IPS-18a (cell line): ENCODE data around the gene ZNF581.
A peak's percentile ranks its signal among the peaks of the same experiment; 100 is the strongest.

Experiments used
- H3K27ac ChIP-seq: one replicate; pipeline ENCODE4 v1.5.1; 2013; ENCODE audit warnings: low read length
- H3K27me3 ChIP-seq: one replicate; pipeline ENCODE4 v1.6.1; 2013; ENCODE audit warnings: mild to moderate bottlenecking, low read length; ENCODE audit not compliant: control insufficient read depth, insufficient read depth
- H3K36me3 ChIP-seq: one replicate; pipeline ENCODE4 v1.6.1; 2013; ENCODE audit warnings: low read depth, low read length; ENCODE audit not compliant: control insufficient read depth
- H3K4me1 ChIP-seq: one replicate; pipeline ENCODE4 v1.6.1; 2013; ENCODE audit warnings: low read depth, low read length; ENCODE audit not compliant: control insufficient read depth
- H3K4me3 ChIP-seq: one replicate; pipeline ENCODE4 v1.5.1; 2013; ENCODE audit warnings: low read length
- H3K9ac ChIP-seq: one replicate; pipeline ENCODE4 v1.6.1; 2013; ENCODE audit warnings: mild to moderate bottlenecking, low read length, moderate library complexity
- H3K9me3 ChIP-seq: one replicate; pipeline ENCODE4 v1.6.1; 2013; ENCODE audit warnings: low read depth, low read length; ENCODE audit not compliant: control insufficient read depth

Gene ZNF581

DNA sequence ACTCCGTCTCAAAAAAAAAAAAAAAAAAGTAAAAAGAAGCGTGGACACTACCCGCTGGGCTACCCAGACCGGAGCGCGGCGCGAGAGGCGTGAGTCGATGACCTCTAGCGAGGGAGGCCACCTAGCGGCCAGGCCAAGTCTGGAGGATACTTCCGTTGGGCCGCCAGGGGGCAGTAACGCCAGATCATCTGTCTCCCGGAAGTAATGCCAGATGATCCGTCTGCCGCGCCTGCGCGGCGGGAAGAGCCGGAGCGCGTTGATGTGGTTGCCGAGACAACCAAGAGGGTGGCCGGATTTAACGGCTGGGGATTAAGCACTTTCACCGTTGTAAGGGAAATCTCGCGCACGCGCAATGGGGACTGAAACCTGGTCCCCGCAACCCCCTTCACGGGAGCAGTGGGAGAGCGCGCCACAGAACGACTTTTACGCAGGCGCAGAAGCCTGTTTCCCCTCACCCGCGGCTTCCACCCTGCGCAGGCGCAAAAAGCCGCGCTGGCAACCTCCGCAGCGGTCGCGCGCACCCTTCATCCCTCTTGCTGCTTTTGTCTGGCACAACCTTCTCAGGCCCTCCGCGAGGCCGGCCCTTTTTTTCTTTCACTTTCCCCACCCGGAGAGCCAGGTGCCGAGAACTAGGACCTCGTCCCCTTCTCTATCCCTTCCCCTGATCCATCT lies 10.3 kb downstream of the ZNF581 start:
- Histone ChIP-seq H3K9ac (peak overlapping the region; percentile 97), H3K9me3 (no peaks in the 10 kb centered on the region), H3K4me1 (peaks cover 7% of the 10 kb centered on the region), H3K27ac (peak overlapping the region; percentile 99), H3K4me3 (peak overlapping the region; percentile 95), H3K27me3 (no peaks in the 10 kb centered on the region), H3K36me3 (no peaks in the 10 kb centered on the region)

DNA sequence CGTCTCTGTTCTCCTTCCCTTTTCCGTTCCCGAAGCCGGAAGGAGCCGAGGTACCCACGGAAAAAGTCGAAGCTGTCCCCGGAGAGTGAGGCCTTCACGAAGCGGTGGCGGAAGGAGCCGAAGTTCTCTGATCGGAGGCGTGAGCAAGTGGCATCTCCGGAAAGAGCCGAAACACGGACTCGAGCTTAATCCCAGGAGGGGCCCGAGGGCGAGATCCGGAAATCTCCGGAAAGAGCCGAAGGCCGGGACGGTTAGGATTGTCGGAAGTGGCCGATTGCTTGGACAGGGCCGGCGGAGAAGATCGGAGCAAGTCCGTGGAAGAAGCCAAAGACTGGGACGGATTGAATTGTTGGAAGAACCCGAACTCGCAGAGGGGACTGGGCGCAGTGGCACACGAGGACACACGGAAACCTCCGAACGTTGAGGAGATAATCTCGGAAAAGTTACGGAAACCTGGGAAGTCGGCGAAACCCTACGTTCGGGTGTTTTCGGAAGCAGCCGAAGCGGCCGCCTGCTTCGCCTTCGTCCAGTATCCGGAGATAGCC lies 10.9 kb downstream of the ZNF581 start:
- Histone ChIP-seq H3K36me3 (no peaks in the 10 kb centered on the region), H3K9me3 (no peaks in the 10 kb centered on the region), H3K27me3 (no peaks in the 10 kb centered on the region), H3K4me1 (peaks cover 7% of the 10 kb centered on the region), H3K27ac (peak overlapping the region; percentile 99), H3K4me3 (peak overlapping the region; percentile 95), H3K9ac (peak overlapping the region; percentile 97)

DNA sequence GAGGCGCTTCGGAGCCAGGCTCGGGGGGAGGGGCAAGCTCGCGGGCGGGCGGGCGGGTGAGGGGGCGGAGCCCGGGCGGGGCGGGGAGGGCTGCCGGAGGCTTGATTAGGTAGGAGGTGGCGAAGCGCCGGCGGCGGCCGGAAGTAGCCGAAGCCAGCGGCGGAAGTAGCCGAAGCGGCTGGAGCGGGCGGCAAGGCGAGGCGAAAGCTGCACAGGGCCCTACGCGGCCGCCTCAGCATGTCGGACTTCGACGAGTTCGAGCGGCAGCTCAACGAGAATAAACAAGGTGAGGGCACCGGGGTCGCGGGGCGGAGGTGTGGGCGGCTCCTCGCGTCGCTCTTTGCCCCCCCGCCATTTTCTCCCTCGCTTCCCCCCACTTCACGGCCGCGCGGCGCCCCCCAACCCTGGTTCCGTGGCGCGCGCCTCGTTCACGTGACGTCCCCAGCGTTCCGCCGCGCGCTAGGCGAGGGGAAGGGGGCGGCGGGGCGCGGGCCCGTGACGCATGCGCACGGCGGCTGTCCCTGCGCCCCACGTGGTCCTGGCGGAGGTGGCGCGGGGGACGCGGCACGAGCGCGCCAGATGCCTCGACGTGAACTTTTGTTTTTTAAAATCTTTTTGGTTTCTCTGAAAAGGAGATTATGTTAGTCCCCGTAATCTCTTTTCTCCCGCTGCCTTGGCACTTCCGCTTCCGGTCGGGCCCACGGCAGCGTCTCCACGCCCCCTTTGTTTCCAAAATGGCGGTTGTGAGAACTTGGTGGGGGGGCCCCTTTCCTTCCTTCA lies 11.6 kb downstream of the ZNF581 start, which contains the start of gene U2AF2:
Gene U2AF2, plus strand, starts transcription at position 168 of the 780 bp plus-strand sequence. Its CDS starts 70 bp downstream, at position 238.
- Histone ChIP-seq H3K27ac (peak within 1 kb of the TSS; percentile 99), H3K27me3 (no peaks in the 10 kb centered on the region), H3K36me3 (no peaks in the 10 kb centered on the region), H3K9ac (peak within 1 kb of the TSS; percentile 99), H3K4me3 (peak within 1 kb of the TSS; percentile 99), H3K9me3 (no peaks in the 10 kb centered on the region), H3K4me1 (peaks cover 7% of the 10 kb centered on the region)

DNA sequence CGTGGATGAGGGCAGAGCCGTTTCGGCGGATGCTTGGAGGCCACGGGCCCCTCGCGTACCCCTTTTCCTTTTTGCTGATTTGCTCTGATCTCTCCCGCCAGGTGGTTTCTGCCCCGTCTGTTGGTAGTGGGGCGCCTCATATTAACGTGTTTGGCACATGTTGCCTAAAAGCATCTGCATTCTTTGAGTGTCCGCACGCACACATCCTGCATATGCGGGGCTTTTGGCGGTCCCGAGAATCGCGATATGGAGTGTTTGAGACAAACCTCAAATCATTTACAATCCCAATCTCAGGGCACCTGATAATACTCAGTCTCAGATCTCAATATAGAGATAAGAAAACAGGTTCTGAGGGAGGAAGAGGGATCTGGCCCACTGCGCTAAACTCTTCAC lies 12.2 kb downstream of the ZNF581 start:
- peaks cover 7% of the 10 kb centered on the region for H3K4me1 ChIP-seq
- H3K27ac ChIP-seq: peak overlapping the region; percentile 95
- peaks cover 3% of the 10 kb centered on the region for H3K36me3 ChIP-seq
- no peaks in the 10 kb centered on the region for H3K9me3 ChIP-seq
- H3K4me3 ChIP-seq: peak overlapping the region; percentile 99
- H3K9ac ChIP-seq: peak overlapping the region; percentile 99
- H3K27me3 ChIP-seq: no peaks in the 10 kb centered on the region

DNA sequence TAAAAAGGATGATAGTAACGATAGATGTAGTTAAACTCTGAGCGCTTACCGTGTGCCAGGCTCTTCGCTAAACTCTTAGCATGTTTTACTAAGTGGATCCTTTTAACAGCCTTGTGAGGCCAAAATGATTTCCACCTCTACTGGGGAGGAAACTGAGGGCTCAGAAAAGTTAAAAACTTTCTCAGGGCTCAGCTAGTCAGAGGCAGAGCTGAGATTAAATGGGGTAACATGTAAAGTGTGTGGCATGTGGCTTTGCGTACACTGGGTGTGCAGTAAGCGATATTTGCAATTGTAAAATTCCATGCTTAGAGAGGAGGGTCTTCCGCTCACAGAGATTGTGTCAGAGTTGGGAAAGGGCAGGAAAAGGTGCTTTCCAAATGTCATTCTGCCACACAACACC lies 13.1 kb downstream of the ZNF581 start:
- Histone ChIP-seq H3K4me1 (peaks cover 7% of the 10 kb centered on the region), H3K9me3 (no peaks in the 10 kb centered on the region), H3K9ac (peak overlapping the region; percentile 99), H3K36me3 (peaks cover 12% of the 10 kb centered on the region), H3K27ac (no peak overlapping the region), H3K27me3 (no peaks in the 10 kb centered on the region), H3K4me3 (peak overlapping the region; percentile 99)

DNA sequence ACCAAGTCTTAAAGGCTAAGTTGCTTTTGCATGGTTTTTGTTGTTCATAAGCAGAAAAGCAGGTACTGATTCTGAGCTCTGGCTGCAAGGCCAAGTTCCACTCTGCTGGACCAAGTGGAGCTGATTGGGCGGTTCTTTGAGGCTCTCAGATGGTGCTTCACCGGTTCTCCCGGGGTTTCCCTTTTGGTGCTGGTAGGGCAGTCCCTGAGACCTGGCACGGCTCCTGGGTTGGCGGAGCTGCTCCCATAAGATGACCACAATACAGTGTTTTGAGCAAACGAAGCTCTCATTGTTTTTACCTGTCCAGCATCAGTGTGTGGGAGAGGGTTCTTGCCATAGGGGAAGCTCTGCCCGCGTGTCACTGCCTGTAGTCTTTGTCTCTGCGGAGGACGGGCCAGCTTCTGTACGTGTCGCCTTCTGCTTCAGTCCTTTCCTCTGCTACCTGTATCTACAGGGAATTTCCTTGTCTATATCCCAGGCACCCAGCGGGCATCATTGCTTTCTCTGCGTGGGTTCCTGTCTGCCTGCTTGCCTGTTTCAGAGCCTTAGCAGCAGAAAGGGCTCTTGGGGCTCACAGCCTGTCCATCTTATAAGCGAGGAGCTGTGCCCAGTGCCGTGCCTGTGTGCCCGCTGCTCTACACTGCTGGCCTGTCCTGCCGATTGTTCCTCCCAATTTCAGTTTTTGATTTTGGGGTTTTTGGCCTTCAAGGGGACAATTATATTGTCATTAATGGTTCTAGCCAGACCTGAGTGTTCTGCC lies 13.7 kb downstream of the ZNF581 start:
- peaks cover 18% of the 10 kb centered on the region for H3K36me3 ChIP-seq

DNA sequence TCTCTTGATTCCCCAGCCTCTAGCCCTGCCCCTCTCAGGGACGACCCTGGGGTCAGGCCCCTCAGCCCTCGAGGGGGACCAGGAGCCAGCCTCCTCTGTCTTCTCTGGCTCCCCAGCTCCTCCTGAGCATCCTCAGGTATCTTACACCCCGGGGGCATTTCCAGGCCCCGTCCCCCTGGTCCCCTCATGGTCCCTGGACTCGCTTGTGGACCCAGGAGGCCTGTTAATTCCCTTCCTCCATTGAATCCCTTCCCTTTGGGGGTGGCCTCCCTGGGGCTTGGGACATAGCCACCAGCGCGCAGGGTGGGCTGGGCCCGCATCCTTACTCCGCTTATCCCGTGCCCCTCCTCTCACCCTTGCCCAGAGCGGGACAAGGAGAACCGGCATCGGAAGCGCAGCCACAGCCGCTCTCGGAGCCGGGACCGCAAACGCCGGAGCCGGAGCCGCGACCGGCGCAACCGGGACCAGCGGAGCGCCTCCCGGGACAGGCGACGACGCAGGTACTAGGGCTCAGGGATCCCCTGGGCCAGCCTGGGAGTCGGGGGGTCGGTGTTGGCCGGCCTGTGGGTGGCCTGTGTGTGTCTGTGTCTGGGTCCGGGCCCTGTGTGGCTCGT lies 15.5 kb downstream of the ZNF581 start:
- Histone ChIP-seq H3K9ac (no peak overlapping the region), H3K27me3 (no peaks in the 10 kb centered on the region), H3K4me1 (peaks cover 7% of the 10 kb centered on the region), H3K9me3 (no peaks in the 10 kb centered on the region), H3K4me3 (no peak overlapping the region), H3K27ac (no peak overlapping the region), H3K36me3 (peaks cover 33% of the 10 kb centered on the region)

More for the DNA sequence above, 13.7 kb downstream of the ZNF581 start:
- no peak overlapping the region for H3K27ac ChIP-seq
- H3K4me3 ChIP-seq: peak overlapping the region; percentile 99
- no peaks in the 10 kb centered on the region for H3K9me3 ChIP-seq
- no peaks in the 10 kb centered on the region for H3K27me3 ChIP-seq
- H3K9ac ChIP-seq: peak overlapping the region; percentile 99
- H3K4me1 ChIP-seq: peaks cover 7% of the 10 kb centered on the region

DNA sequence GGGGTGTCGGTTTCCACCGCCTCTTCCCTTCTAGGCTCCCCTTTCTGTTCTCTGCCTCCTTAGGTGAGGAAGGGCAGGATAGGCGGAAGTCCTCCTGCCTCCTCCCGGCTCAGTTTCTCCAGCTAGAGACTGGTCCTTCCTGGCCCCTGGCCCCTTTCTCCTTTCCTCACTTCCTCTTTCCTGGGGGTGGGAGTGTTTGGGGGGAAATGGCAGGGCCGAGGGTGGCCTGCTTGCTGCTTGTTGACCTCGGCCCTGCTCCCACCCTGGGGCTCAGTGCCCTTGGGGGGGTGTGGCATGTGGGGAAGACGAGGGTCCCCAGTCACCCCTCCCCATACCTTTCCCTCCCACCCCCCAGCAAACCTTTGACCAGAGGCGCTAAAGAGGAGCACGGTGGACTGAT lies 16.4 kb downstream of the ZNF581 start:
- Histone ChIP-seq H3K36me3 (peaks cover 41% of the 10 kb centered on the region), H3K9ac (no peak overlapping the region), H3K27me3 (no peaks in the 10 kb centered on the region), H3K4me1 (peaks cover 7% of the 10 kb centered on the region), H3K4me3 (no peak overlapping the region), H3K9me3 (no peaks in the 10 kb centered on the region), H3K27ac (no peak overlapping the region)

DNA sequence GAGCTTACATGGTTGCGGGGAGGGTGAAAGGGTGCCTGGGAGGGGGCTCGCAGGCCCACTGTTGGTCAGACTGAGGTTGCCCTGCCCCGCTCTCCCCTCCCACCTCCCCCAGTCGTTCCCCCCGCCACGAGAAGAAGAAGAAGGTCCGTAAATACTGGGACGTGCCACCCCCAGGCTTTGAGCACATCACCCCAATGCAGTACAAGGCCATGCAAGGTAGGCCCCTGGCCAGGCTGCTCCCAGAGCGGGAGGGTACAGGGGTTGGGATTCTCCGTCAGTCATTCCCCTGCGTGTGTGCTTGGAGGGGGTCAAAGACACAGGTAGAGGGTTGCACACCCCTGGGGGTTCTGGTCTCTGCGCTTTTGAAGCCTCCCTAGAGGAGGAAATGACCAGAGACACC lies 17.0 kb downstream of the ZNF581 start:
- peaks cover 46% of the 10 kb centered on the region for H3K36me3 ChIP-seq
- no peaks in the 10 kb centered on the region for H3K27me3 ChIP-seq
- no peak overlapping the region for H3K27ac ChIP-seq
- H3K4me1 ChIP-seq: peaks cover 7% of the 10 kb centered on the region
- H3K9ac ChIP-seq: no peak overlapping the region
- no peaks in the 10 kb centered on the region for H3K9me3 ChIP-seq
- H3K4me3 ChIP-seq: no peak overlapping the region

DNA sequence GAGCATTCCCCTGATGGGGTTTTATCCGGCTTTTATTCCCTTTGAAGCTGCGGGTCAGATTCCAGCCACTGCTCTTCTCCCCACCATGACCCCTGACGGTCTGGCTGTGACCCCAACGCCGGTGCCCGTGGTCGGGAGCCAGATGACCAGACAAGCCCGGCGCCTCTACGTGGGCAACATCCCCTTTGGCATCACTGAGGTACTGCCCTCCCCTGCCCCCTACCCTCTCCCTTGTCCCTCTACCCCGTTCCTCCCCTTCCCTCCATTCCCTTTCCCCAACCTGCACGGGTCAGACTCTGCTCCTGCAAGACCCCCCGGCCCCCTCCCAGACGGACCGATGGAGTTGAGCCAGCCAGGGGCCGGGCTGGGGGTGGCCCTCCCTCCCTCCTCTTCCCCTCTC lies 17.5 kb downstream of the ZNF581 start:
- Histone ChIP-seq H3K4me1 (peaks cover 7% of the 10 kb centered on the region), H3K27me3 (no peaks in the 10 kb centered on the region), H3K9me3 (no peaks in the 10 kb centered on the region), H3K9ac (no peak overlapping the region), H3K27ac (no peak overlapping the region), H3K36me3 (peaks cover 52% of the 10 kb centered on the region), H3K4me3 (no peak overlapping the region)

DNA sequence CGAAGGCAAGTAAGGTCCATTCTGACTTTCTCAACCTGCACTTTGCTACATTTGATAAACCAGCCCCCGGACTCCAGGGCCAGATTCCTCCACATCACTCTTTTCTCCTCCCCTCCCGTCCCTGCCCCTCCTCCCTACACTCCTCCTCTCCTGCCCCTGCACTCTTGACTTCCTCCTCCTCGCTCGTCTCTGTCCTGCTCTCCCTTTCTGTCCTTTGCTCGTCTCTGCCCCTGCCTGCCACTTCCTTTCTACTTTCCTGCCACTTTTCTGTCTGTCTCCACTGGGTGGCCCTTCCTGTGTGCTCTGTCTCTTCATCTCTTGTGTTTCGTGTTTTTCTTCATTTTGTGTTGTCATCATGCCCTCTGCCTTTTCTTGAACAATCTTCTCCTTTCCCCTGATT lies 18.4 kb downstream of the ZNF581 start:
- H3K27me3 ChIP-seq: no peaks in the 10 kb centered on the region
- no peak overlapping the region for H3K4me3 ChIP-seq
- peaks cover 3% of the 10 kb centered on the region for H3K4me1 ChIP-seq
- H3K27ac ChIP-seq: no peak overlapping the region
- H3K36me3 ChIP-seq: peaks cover 60% of the 10 kb centered on the region
- no peaks in the 10 kb centered on the region for H3K9me3 ChIP-seq
- no peak overlapping the region for H3K9ac ChIP-seq
